SK-N-SH (cell line): ENCODE data around the gene ZNRF4.
"Not testable (repeated sequence)": the region's sequence is repeated elsewhere in the genome, so short reads cannot be mapped to it uniquely, and the experiment has no call there.

Experiments used
- CTCF ChIP-seq: fragments of 200-600 bp; sonication (generic); IDR thresholded peaks from 2 replicates; pipeline ENCODE4 v1.6.1; 2017; ENCODE audit warnings: antibody characterized with exemption, mild to moderate bottlenecking, moderate library complexity
- EP300 ChIP-seq, 2 experiments: IDR thresholded peaks; 2 replicates each; pipeline versions ENCODE4 v1.4.0 to v1.6.1; 2012; ENCODE audit warnings: borderline replicate concordance in 1 of 2, low read depth in 1 of 2, low read length in 1 of 2
- RFX5 ChIP-seq: IDR thresholded peaks from 2 replicates; pipeline ENCODE4 v1.6.1; 2012; ENCODE audit warnings: mild to moderate bottlenecking, improper control_type of control experiment, low read length
- RXRA ChIP-seq: IDR thresholded peaks from 2 replicates; pipeline ENCODE4 v1.4.0; 2012; ENCODE audit warnings: low read depth, mild to moderate bottlenecking, borderline replicate concordance
- SIN3A ChIP-seq: IDR thresholded peaks from 2 replicates; pipeline ENCODE4 v1.6.1; 2012; ENCODE audit warnings: low read depth, mild to moderate bottlenecking, low read length, moderate library complexity, borderline replicate concordance
- TAF1 ChIP-seq: IDR thresholded peaks from 2 replicates; pipeline ENCODE4 v1.6.1; 2012; ENCODE audit warnings: low read depth, mild to moderate bottlenecking, low read length, moderate library complexity, borderline replicate concordance

GRCh38 chr19:5406198-5406597 is 49.0 kb upstream of the ZNRF4 start:
- not testable (repeated sequence) for TF ChIP-seq SIN3A; CTCF; RXRA; TAF1; RFX5; EP300 (IDR thresholded peaks at IDR 0.05; ENCODE audit: borderline replicate concordance in 1 of 2, low read depth in 1 of 2, low read length in 1 of 2)
